GM08714 (cell line): Measurements from ENCODE around the gene ACSM2A.
"Not testable (repeated sequence)": the region's sequence is repeated elsewhere in the genome, so short reads cannot be mapped to it uniquely, and the experiment has no call there.

Source experiments
- H3K4me3 ChIP-seq: fragments of 200-500 bp; sonication (Bioruptor generic); 2 replicates; pipeline ENCODE4 v1.5.1; 2014; ENCODE audit warnings: mild to moderate bottlenecking, low read length, inconsistent platforms
- ZNF274 ChIP-seq: IDR thresholded peaks from 2 replicates; pipeline ENCODE4 v1.6.1; 2012; ENCODE audit warnings: mild to moderate bottlenecking, low read depth, low read length

Gene ACSM2A

DNA sequence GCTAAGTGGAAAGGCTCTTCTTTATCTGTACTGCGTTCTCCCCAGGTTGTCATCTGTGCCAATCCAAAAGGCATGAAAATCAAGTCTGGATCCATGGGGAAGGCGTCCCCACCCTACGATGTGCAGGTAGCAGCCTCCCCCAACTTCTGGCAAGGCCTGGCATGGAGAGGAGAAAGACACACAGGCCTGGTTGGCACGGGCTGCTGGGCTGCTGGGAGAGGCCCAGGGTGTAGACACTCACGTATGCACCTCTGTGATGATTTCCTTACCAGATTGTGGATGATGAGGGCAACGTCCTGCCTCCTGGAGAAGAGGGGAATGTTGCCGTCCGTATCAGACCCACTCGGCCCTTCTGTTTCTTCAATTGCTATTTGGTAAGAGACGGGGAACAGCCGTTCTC lies 20.4 kb upstream of the ACSM2A start:
- no peak overlapping the region for H3K4me3 ChIP-seq
- no peak for TF ChIP-seq ZNF274

DNA sequence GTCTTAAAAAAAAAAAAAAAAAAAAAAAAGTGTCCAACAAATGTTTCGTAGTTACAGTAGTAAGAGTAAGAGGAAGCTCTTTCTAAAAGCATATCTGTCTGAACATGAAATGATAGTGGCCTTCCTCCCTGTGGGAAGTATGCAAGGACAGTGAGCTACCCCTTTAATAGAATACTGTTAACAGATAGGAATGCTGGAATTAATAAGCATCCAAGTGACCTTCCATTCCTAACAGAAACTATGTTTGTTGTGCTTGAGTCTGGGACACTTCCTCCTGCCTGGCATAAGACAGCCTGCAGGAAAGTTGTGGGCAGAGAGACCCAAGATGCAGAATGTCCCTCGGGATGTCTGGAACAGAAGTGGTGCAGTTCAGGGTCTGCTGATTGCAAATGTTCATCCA lies 12.4 kb upstream of the ACSM2A start:
- H3K4me3 ChIP-seq, result not testable (repeated sequence)

DNA sequence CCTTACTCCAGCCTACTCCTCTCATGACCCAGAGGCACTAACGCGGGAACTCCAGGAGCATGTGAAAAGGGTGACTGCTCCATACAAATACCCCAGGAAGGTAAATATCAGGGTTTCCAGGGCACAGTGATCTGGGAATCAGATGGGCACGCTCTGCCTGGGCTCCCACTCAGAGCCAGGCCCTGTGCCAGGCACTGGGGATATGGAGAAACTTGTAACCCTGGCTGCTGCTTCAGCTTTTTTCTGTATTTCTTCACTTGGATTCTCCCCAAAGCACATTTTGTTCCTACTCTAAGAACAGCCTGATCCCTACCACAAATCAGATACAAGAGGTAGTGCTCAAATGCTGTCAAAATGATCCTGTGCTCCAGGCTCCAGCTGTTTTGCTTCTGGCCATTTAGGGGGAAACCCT lies 11.5 kb upstream of the ACSM2A start:
- H3K4me3 ChIP-seq, result not testable (repeated sequence)

DNA sequence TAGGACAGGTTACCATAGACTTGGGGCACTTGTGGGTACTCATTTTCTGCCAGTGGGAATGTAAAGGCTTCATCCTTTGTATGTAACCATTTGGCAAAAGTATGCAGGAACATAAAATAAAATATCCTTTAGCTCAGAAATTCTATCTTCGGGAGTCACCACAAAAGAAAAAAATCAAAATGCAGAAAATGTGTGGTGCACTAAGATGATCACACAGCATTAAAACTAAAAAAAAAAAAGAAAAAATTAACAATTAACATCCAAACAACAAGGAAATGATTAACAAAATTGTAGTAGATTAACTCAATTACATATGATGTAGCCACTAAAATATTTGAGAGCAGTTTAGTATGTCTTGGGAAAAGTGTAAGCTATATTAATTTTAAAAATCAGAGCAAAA lies 10.6 kb upstream of the ACSM2A start:
- H3K4me3 ChIP-seq, result not testable (repeated sequence)

DNA sequence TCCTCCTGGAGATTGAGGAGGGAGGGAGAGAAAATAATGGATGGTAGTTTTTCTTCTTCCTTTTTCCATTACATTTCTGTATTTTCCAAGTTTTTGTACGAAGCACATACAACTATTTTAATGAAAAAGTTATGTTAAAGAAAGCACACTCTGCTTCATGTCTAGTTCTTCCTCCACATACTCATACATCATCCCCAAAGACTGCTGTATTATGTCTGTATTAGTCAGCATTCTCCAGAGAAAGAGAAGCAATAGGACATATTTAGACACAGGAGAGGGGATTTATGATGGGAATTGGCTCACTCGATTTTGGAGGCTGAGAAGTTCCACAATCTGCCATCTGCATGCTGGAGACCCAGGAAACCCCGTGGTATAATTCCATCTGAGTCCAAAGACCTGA lies 10.1 kb upstream of the ACSM2A start:
- TF ChIP-seq ZNF274, result no peak
- H3K4me3 ChIP-seq, result no peak overlapping the region

DNA sequence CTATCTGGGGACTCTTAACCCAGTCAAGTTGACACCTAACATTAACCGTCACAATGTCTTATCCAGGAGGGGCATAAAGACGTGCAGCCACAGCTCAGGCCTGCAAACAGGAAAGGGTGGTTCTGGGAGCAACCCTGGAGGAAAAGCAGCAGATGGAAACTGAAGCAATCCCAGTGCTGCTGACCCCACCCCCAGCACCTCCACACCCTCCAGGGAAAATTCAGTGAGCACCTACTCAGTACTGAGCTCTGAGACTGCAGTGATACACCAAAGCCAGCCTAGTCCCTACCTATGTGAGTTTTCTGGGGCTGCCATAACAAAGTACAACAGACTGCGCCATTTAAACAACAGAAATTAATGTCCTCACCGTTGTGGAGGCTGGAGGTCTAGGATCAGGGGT lies 9.5 kb upstream of the ACSM2A start:
- H3K4me3 ChIP-seq, result not testable (repeated sequence)

DNA sequence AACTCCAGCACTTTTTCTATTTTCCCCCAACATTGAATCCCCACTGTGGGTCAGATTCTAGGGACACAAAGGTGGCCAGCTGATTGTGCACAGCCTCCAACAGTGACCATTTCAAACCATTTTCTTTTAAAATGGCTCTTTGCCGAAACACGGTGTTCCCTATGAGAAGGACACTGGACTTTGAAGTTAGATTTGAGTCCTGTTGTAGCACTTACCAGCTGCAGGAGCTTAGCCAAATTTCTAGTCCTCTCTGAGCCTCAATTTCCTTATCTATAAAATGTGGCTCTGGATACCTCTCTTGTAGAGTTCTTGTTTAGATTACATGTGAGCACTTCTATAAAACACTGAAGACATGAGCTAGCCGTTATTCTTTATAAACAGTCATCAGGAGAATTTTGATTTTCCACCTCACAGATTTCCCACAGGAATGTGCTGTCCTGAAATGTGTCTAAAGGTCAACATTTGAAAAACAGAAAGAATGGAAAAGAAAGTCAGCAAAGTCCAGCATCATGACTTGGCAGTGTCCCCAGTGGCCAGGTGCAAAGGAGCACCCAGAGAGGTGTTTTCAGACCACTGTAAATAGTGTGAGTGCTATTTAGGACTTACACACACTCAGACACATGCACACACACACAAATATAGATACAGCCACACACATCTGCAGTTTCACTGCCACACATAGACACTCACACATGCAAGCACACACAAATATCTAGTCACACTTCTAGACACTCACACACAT lies 4.5 kb upstream of the ACSM2A start:
- H3K4me3 ChIP-seq, result not testable (repeated sequence)

DNA sequence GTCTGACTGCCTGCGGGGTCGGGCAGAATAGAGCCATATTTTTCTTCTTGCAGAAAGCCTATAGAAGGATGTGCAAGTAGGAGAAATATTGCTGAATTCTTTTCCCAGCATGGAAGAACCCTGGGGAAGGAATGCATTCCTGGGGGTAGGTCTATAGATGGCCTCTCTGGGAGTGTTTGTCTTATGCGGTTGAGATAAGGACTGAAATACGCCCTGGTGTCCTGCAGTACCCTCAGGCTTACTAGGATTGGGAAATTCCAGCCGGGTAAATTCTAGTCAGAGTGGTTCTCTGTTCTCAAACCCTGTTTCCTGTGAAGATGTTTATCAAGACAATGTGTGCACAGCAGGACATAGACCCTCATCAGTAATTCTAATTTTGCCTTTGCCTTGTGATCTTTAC lies 2.3 kb downstream of the ACSM2A start:
- not testable (repeated sequence) for H3K4me3 ChIP-seq

DNA sequence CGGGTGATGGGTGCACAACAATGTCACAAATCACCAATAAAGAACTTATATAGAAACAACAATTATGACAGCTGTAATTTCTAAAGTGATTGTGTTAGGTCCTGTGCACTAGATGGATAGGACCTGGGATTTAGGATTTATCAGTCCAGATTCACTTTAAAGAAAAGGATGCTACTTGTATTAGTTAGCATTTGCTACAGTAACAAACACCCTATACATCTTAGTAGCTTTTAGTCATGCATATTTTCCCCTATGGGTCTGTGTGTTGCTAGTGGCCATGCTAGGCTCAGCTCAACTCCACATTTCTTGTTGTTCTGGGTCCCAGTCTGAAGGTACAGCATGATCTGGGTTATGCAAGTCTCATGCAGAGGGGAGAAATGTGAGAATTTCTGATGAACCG lies 7.9 kb downstream of the ACSM2A start:
- not testable (repeated sequence) for H3K4me3 ChIP-seq

DNA sequence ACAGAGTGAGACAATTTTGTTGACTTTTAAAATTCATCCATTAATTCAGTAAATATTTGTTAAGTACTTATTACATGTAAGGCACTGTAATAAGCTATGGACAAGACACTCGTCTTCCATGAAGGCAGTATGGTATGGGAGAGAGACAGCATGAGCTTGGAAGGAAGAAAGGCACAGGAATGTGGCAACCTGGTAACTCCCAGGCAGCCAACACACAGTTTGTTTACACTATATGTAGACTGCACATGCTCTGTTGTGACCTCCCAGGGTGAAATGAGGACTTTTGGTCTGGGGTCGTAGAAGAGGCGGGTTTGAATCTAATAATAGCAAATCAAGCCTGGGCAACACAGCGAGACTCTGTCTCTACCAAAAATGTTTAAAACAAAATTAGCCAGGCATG lies 9.0 kb downstream of the ACSM2A start:
- not testable (repeated sequence) for H3K4me3 ChIP-seq

DNA sequence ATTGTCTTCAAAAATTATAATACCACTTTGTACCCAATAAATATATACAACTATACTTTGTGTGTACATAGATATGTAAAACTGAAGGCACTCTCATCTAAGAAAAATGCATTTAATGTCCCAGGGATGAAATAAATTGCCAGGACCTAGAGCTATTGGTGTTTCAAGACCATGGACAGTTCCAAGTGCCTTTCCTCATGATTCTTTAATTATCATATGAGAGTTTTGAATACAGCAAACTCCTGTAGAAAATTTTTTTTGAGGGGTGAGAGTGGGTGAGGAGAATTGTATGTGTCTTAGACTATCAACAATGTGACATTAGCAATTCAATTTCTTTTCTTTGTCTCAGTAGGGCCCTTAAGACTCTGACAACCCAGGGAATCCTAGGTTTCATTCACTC lies 17.6 kb downstream of the ACSM2A start:
- not testable (repeated sequence) for H3K4me3 ChIP-seq

DNA sequence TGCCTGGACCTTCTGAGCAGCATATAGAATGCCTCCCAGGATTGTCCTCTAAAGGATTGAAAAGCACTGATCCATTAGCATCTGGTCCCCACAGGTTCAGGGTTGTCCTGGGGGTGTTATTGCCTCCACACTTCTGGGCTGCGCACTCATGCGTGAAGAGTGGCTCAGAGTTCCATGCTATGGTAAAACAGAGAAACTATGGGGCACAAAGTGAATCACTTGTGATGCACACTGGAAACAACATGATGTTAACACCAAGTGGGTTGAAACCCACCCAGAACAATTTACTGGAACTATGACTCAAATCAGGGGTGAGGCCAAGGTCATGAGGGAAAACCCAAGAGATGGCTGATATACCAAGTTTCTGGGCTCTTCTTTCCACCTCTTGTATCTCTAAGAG lies 18.6 kb downstream of the ACSM2A start:
- not testable (repeated sequence) for H3K4me3 ChIP-seq

DNA sequence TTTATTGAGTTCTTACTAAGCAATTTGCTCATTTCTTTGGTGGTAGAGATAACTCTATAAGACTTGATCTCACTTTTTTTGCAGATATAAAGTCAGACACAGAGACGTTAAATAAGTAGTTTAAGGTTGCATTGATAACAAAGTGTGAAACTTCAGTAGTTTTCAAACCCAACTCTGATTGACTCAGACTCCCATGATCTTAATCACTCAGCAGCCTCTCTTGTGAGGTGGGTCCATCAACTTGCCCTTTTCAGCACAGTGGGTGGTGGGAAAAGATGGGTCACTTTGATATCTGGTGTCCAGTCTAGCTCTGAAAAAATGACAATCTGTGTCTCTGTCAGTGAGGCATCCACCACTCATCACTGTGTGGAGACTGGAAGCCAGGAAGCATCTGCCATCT lies 19.4 kb downstream of the ACSM2A start:
- not testable (repeated sequence) for H3K4me3 ChIP-seq

DNA sequence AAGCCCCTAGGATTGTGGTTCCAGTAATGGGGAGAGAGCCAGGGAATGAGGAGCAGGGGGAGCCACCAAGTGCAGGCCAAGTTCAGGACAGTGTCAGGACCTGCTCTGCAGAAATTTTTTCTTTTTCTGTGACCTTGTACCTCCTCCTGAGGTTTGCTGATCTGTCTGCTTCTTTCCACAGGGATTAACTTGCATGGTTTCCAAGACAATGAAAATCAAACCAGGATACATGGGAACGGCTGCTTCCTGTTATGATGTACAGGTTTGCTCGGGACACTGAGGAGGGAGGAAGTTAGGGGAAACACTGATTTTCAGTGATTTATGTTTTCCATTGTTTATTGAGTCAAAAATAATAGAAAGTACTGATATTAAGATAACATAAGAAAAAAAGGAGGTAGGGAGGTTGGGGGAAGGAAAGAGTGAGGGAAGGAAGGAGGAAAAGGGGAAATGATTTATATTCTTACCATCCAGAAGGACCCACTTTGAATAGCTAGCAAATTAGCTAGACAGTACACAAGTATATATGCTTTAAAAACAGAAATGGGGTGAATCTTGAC lies 25.9 kb downstream of the ACSM2A start:
- not testable (repeated sequence) for H3K4me3 ChIP-seq

DNA sequence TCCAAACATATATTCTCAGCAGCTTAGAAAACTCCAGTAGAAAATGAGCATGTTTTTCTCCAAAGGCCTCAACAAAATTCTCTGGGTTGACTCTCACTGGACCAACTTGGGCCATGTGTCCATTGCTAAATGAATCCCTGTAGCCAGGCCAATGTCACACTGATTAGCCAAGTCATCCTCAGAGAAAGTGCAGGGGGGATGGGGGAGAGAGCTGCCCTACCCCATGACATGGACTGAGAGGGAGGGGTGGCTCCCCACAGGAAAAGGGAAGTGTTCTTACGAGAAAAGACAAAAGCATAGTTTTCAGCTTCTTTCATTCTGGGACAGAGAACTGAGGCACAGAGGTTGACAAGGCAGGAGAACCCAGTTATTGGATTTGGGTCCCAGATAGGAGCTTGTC lies 32.7 kb downstream of the ACSM2A start:
- not testable (repeated sequence) for H3K4me3 ChIP-seq

DNA sequence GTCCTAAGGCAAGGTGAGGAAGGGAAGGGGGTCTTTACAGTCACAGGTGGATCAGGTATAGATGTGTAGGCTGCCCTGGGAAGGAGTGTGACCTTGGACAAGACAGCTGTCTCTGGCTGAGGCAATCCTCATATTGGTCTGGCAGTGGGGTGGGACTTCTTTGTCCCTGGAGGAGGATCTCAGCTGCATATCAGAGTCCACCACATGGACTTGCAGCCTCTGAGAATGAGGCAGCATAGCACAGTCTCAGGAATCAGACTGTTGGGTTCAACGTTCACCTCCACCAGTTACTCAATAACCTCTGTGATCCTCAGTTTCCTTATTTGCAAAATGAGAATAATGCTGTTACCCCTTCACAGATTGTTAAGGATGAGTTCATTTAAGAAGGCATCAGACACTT lies 33.4 kb downstream of the ACSM2A start:
- no peak for TF ChIP-seq ZNF274
- H3K4me3 ChIP-seq, result no peak overlapping the region

DNA sequence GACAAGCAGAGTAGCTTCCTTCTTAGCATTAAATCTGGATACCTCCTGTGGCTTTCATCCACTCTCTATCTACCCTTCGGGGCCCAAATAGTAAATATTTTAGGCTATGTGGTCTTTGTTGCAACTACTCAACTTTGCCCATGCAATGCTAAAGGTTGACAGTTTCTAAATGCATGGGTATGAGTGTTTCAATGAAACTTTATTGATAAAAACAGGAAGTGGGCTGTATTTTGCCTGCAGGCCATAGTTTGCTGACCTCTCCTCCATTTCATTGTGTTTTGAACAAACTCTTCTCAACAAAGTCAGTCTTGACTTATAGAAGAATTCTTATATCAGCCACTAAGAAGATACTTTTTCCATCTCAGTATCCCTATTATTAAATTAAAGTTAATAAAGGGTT lies 34.1 kb downstream of the ACSM2A start:
- H3K4me3 ChIP-seq, result no peak overlapping the region
- TF ChIP-seq ZNF274, result no peak

DNA sequence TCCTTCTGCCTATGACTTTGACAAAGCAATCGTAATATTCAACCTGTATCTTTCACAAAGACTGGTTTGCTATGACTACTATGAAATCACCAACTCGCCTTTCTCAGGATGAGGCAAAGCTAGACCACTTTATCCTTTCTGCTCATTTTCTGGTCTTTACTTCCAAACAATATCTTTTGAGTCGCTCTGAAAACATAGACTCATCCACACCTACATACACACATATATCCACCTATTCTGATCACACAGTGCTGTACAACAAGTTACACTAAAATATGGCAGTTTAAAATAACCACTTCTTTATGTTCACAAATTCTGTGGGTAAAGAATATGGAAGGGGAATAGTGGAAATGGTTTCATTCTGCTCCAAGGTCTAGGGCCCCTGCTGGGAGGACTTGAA lies 39.7 kb downstream of the ACSM2A start:
- H3K4me3 ChIP-seq, result not testable (repeated sequence)

DNA sequence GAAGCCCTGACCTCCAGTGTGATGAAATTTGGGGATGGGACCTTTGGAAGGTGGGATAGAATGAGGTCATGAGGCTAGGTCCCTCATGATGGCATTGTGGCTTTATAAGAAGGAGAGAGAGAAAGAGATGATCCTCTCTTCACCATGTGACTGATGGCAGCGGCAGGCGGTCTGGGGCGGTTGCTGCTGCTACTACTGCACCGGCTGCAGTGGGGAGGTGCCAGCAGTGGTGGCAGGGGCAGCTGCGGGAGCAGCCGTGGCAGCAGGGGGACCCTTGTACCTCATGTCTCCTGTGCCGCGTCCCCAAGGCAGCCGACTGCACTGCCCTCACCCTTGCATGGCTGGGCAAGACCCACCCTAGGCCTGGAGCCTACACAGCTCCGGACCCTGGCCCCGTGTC lies 40.1 kb downstream of the ACSM2A start:
- not testable (repeated sequence) for H3K4me3 ChIP-seq
